ENCODE measurements around the gene MYO1C. TPM values are rescaled to one million over a fixed set of nuclear protein-coding genes. Genes with fewer than 3 reads are reported as not detected.

The MYO1C gene
- total and polyA plus RNA-seq, 9 of the 15 experiments (the other 6 are each of a cell fraction or from before 2014, with no cell fraction given): 0.46 to 32.5 (median 11.6) TPM

- TF ChIP-seq NKRF (IDR thresholded peaks at IDR 0.05; ENCODE audit: borderline replicate concordance): no peak
- TF ChIP-seq MYC (IDR thresholded peaks at IDR 0.05; ENCODE audit: low read depth, low read length): no peak
- no peak for TF ChIP-seq MYC (CRISPR knock-in tag; IDR thresholded peaks at IDR 0.05; ENCODE audit: borderline replicate concordance, low read depth)
- peak; percentile 15 for TF ChIP-seq KDM5B (IDR thresholded peaks at IDR 0.05; ENCODE audit: insufficient replicate concordance, low read depth, low read length)
- 0 out of 2 replicates have a peak, but pooled peaks have one; percentile 19 for TF ChIP-seq MAX (CRISPR knock-in tag; IDR thresholded peaks at IDR 0.05)
- TF ChIP-seq TAF1 (IDR thresholded peaks at IDR 0.05; ENCODE audit: control insufficient read depth, extremely low read depth, insufficient read depth, low read length, severe bottlenecking): peak; percentile 33
- TF ChIP-seq HSF4 (CRISPR knock-in tag; IDR thresholded peaks at IDR 0.05; ENCODE audit: borderline replicate concordance): no peak
- no peak for TF ChIP-seq SMARCA4 (IDR thresholded peaks at IDR 0.05)
- TF ChIP-seq NFRKB (IDR thresholded peaks at IDR 0.05; ENCODE audit: low read depth): no peak
- TF ChIP-seq MAZ (CRISPR knock-in tag; conservative IDR thresholded peaks at IDR 0.05 in 1 of 2, IDR thresholded peaks at IDR 0.05 in 1 of 2): peak; percentile 8 to 41; a peak in 2 of 4 replicates
- TF ChIP-seq MEF2A (IDR thresholded peaks at IDR 0.05; ENCODE audit: control insufficient read depth, low read depth, low read length): peak; percentile 58; the same call in 1 of the 2 replicates
- TF ChIP-seq CC2D1A (IDR thresholded peaks at IDR 0.05): no peak
- no peak for TF ChIP-seq SLC30A9 (CRISPR knock-in tag; IDR thresholded peaks at IDR 0.05)
- TF ChIP-seq PYGO2 (tag; IDR thresholded peaks at IDR 0.05): no peak
- 0 out of 2 replicates have a peak, but pooled peaks have one; percentile 17 for TF ChIP-seq E2F3 (CRISPR knock-in tag; IDR thresholded peaks at IDR 0.05)
- no peak for TF ChIP-seq E2F8 (IDR thresholded peaks at IDR 0.05; ENCODE audit: low read depth, partially characterized antibody)
- TF ChIP-seq FOXK1 (CRISPR knock-in tag; IDR thresholded peaks at IDR 0.05; ENCODE audit: borderline replicate concordance): no peak
- TF ChIP-seq MITF (IDR thresholded peaks at IDR 0.05): no peak
- no peak for TF ChIP-seq ZNF830 (CRISPR knock-in tag; IDR thresholded peaks at IDR 0.05)
- peak; percentile 69 for TF ChIP-seq ZFX (CRISPR knock-in tag; IDR thresholded peaks at IDR 0.05)
- TF ChIP-seq ZSCAN29 (IDR thresholded peaks at IDR 0.05): peak; percentile 100
- TF ChIP-seq ZNF77 (CRISPR knock-in tag; IDR thresholded peaks at IDR 0.05): no peak
These were observed 6.8 kb downstream of the MYO1C start (continued) for GRCh38 chr17:1485423-1486376.
